Measurements from ENCODE around the gene MSL3B.

DNA sequence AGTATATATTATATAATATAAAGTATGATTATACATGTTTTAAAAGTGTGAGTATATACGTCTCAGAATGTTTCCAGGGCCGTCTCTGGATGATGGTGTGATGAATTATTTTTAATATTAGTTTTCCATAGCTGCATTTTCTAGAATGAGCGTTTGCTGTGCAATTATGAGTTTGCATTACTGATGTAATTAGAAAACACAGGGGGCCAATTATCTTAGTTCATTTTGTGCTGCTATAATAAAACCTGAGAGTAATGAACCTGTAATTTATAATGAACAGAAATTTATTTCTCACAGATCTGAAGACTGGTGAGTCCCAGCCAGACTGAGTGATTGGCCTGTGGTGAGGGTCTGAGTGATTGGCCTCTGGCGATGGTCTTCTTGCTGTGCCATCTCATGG is 9.9 kb downstream of the MSL3B start:
- TF ChIP-seq, protein P1, sequence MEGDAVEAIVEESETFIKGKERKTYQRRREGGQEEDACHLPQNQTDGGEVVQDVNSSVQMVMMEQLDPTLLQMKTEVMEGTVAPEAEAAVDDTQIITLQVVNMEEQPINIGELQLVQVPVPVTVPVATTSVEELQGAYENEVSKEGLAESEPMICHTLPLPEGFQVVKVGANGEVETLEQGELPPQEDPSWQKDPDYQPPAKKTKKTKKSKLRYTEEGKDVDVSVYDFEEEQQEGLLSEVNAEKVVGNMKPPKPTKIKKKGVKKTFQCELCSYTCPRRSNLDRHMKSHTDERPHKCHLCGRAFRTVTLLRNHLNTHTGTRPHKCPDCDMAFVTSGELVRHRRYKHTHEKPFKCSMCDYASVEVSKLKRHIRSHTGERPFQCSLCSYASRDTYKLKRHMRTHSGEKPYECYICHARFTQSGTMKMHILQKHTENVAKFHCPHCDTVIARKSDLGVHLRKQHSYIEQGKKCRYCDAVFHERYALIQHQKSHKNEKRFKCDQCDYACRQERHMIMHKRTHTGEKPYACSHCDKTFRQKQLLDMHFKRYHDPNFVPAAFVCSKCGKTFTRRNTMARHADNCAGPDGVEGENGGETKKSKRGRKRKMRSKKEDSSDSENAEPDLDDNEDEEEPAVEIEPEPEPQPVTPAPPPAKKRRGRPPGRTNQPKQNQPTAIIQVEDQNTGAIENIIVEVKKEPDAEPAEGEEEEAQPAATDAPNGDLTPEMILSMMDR (IDR thresholded peaks at IDR 0.05 in 4 of 5, conservative IDR thresholded peaks at IDR 0.05 in 1 of 5): no peak
- TF ChIP-seq POLR2A (IDR thresholded peaks at IDR 0.05): no peak
